K562 (cell line): Measurements from ENCODE around the gene YPEL2. TPM values are rescaled to one million over a fixed set of nuclear protein-coding genes. Genes with fewer than 3 reads are reported as not detected.

ENCODE experiments used
- ATAC-seq: fragments of 200-7000 bp; cut with Tn5 transposase; 3 replicates; pipeline ENCODE4 v1.9.1; 2020; ENCODE audit warnings: moderate library complexity
- BruUV-seq: library from RNA; stranded (reverse); fragments of 400-500 nt; replicated peaks from 2 replicates; lab custom pipeline; 2021; lab: Mats Ljungman, UMichigan
- CTCF ChIA-PET: fragments of 300-600 bp; formaldehyde crosslinking; extraction: SDS; loops from one replicate; lab custom pipeline; 2021; ENCODE audit warnings: low intra/inter-chr PET ratio; lab: Yijun Ruan, JAX
- POLR2A ChIA-PET: fragments of 300-600, 350-650 bp; sonication (Branson Sonifier 250); formaldehyde crosslinking; extraction: SDS; loops from one replicate; lab custom pipeline; 2021; ENCODE audit warnings: antibody characterized with exemption, inconsistent platforms; lab: Yijun Ruan, JAX
- DNase-seq, 4 experiments: peaks; one replicate each; pipeline versions ENCODE4 v3.0.0 to v3.0.0-alpha.2; 2011 to 2018; ENCODE audit warnings: low spot score in 3 of 4, mixed read lengths in 3 of 4; ENCODE audit errors: extremely low read depth in 1 of 4
- FAIRE-seq: peaks from 2 replicates; lab custom pipeline; 2011; peaks lifted over from hg19 to GRCh38; lab: Jason Lieb, UNC
- H2AFZ ChIP-seq: 2 replicates; pipeline ENCODE4 v1.6.0; 2011; ENCODE audit warnings: low read depth, low read length, control low read depth, inconsistent platforms
- H3K27ac ChIP-seq: fragments of 200-600 bp; 3 replicates; pipeline ENCODE4 v1.8.0; 2011; ENCODE audit warnings: low read depth, mild to moderate bottlenecking, control low read depth, inconsistent platforms, low read length, moderate library complexity, mixed read lengths; ENCODE audit errors: extremely low read depth
- H3K27me3 ChIP-seq, 2 experiments: fragments of 300-600 bp in 1 of 2; 2 replicates in 1 of 2; 3 replicates in 1 of 2; pipeline versions ENCODE4 v1.6.0 to v1.8.0; 2011; ENCODE audit warnings: inconsistent platforms in 2 of 2, low read length in 2 of 2, mild to moderate bottlenecking in 1 of 2, mixed read lengths in 1 of 2, moderate library complexity in 1 of 2; ENCODE audit not compliant: control insufficient read depth in 2 of 2, insufficient read depth in 2 of 2
- H3K36me3 ChIP-seq: fragments of 300-600 bp; 3 replicates; pipeline ENCODE4 v1.8.0; 2011; ENCODE audit warnings: mild to moderate bottlenecking, low read length, inconsistent platforms; ENCODE audit not compliant: control insufficient read depth, insufficient read depth
- H3K4me1 ChIP-seq, 2 experiments: fragments of 200-600 bp in 1 of 2; replicated peaks in 1 of 2; 2 replicates in 1 of 2; 3 replicates in 1 of 2; pipeline versions ENCODE4 v1.5.1 to v1.8.0; 2011; ENCODE audit warnings: inconsistent platforms in 2 of 2, low read length in 2 of 2, mild to moderate bottlenecking in 1 of 2, mixed read lengths in 1 of 2, moderate library complexity in 1 of 2; ENCODE audit not compliant: control insufficient read depth in 2 of 2, insufficient read depth in 2 of 2
- H3K4me2 ChIP-seq: 2 replicates; pipeline ENCODE4 v1.6.1; 2011; ENCODE audit warnings: low read length, control low read depth, inconsistent platforms, mixed read lengths; ENCODE audit not compliant: insufficient read depth
- H3K4me3 ChIP-seq: fragments of 200-600 bp; sonication (generic), shearing (Covaris generic); 2 replicates; pipeline ENCODE4 v1.5.1; 2016; ENCODE audit warnings: control low read depth, inconsistent platforms
- H3K79me2 ChIP-seq: fragments of 200-600 bp; 3 replicates; pipeline ENCODE4 v1.8.0; 2011; ENCODE audit warnings: low read length, inconsistent platforms; ENCODE audit not compliant: control insufficient read depth, insufficient read depth
- H3K9ac ChIP-seq, 2 experiments: 2 replicates each; pipeline versions ENCODE4 v1.6.0 to v1.6.1; 2011; ENCODE audit warnings: low read depth in 2 of 2, low read length in 2 of 2, control low read depth in 1 of 2, inconsistent platforms in 1 of 2, mild to moderate bottlenecking in 1 of 2, mixed read lengths in 1 of 2; ENCODE audit not compliant: insufficient read depth in 1 of 2
- H3K9me1 ChIP-seq: one replicate; pipeline ENCODE4 v1.6.0; 2011; ENCODE audit warnings: inconsistent platforms, mild to moderate bottlenecking, low read length, moderate library complexity; ENCODE audit not compliant: control insufficient read depth, insufficient read depth
- H3K9me3 ChIP-seq: replicated peaks from 2 replicates; pipeline ENCODE4 v1.5.1; 2011; ENCODE audit warnings: low read depth, low read length, inconsistent platforms; ENCODE audit not compliant: control insufficient read depth, insufficient read depth
- H4K20me1 ChIP-seq: replicated peaks from 2 replicates; pipeline ENCODE4 v1.6.1; 2011; ENCODE audit warnings: low read length, inconsistent platforms, mixed read lengths; ENCODE audit not compliant: control insufficient read depth, insufficient read depth
- CBX1 ChIP-seq: sonication (generic); IDR thresholded peaks from 2 replicates; pipeline ENCODE4 v1.6.1; 2016; ENCODE audit warnings: antibody characterized with exemption, low read depth, mild to moderate bottlenecking
- CHD4 ChIP-seq: fragments of 200-600 bp; sonication (generic); IDR thresholded peaks from 3 replicates; pipeline ENCODE4 v1.6.1; 2012; ENCODE audit warnings: low read depth, mild to moderate bottlenecking, mixed read lengths, low read length, inconsistent platforms; ENCODE audit not compliant: insufficient read depth, insufficient replicate concordance, poor library complexity, severe bottlenecking
- FOXP4 ChIP-seq: sonication (generic); formaldehyde crosslinking; IDR thresholded peaks from 2 replicates; pipeline ENCODE4 v1.8.0; 2022; ENCODE audit warnings: mild to moderate bottlenecking, missing genetic modification reagents, borderline replicate concordance
- LARP7 ChIP-seq: fragments of 450-650 bp; IDR thresholded peaks from 2 replicates; pipeline ENCODE4 v1.6.1; 2016
- MECOM ChIP-seq: fragments of 250-450 bp; sonication (Bioruptor Pico); IDR thresholded peaks from 2 replicates; pipeline ENCODE4 v1.8.0; 2022; ENCODE audit warnings: inconsistent platforms
- MNT ChIP-seq, 2 experiments: fragments of 450-650 bp; conservative IDR thresholded peaks; 2 replicates each; pipeline ENCODE4 v1.6.1; 2017; ENCODE audit warnings: mild to moderate bottlenecking in 2 of 2, moderate library complexity in 2 of 2
- ZNF347 ChIP-seq: fragments of 450-650 bp; formaldehyde crosslinking; IDR thresholded peaks from 2 replicates; pipeline ENCODE4 v1.4.0; 2020; ENCODE audit warnings: low read depth, mild to moderate bottlenecking, moderate library complexity
- ZZZ3 ChIP-seq: fragments of 450-650 bp; IDR thresholded peaks from 2 replicates; pipeline ENCODE4 v1.6.1; 2016; ENCODE audit warnings: antibody characterized with exemption, mild to moderate bottlenecking, moderate library complexity
- WGBS: fragments of 100-300 bp; shearing (Covaris generic); methylation state at CpG from one replicate; pipeline ENCODE4 v1.1.6; 2016; ENCODE audit warnings: low coverage, mixed read lengths; ENCODE audit not compliant: insufficient coverage; ENCODE audit errors: missing lambda C conversion rate; 5-methylcytosine and 5-hydroxymethylcytosine counted together
- in situ Hi-C: fragments of 300-500 bp; cut with MboI; formaldehyde crosslinking; loops from 4 replicates; pipeline ENCODE4 v1.15.0; 2018; ENCODE audit warnings: inconsistent platforms, mixed read lengths
- intact Hi-C: fragments of 100-400 bp; cut with micrococcal nuclease; formaldehyde crosslinking; loops from 2 replicates; pipeline ENCODE4 v1.14.2; 2022
- polyA plus RNA-seq, 8 experiments: library from polyadenylated mRNA; depleted of rRNA in 4 of 8; stranded (reverse) in 5 of 8; unstranded in 3 of 8; fragments of >200 nt; fragmentation: Nextera tagmentation in 2 of 8; fragmentation: Illumina TruSeq in 1 of 8; extraction: Ambion mirVana in 2 of 8; extraction: Trizol in 1 of 8; gene quantifications; 2 replicates each; pipeline versions ENCODE4 v1.2.1 to v1.2.3, GENCODE V29; 2011 to 2014; ENCODE audit warnings: inconsistent platforms in 1 of 8, missing spikeins in 1 of 8
- total RNA-seq, 7 experiments: library from RNA; depleted of rRNA in 6 of 7; stranded (reverse); fragments of >200 nt in 6 of 7; fragmentation: Illumina TruSeq in 2 of 7; extraction: Trizol in 2 of 7; gene quantifications; 2 replicates each; pipeline versions ENCODE4 v1.2.1 to v1.2.3, GENCODE V29; 2011 to 2021; ENCODE audit warnings: low replicate concordance in 1 of 7
- TF ChIP-seq, protein P1 (sequence below), 3 experiments: fragments of 200-800 bp in 1 of 3; sonication (Bioruptor generic) in 1 of 3; sonication (generic) in 1 of 3; formaldehyde crosslinking in 1 of 3; IDR thresholded peaks; 2 replicates each; pipeline versions ENCODE4 v1.6.1 to v1.8.0; 2016 to 2022; ENCODE audit warnings: mild to moderate bottlenecking in 2 of 3, missing compliant biosample characterization in 2 of 3, missing genetic modification characterization in 2 of 3, missing genetic modification reagents in 1 of 3

The YPEL2 gene
- total and polyA plus RNA-seq, 9 of the 15 experiments (the other 6 are each of a cell fraction or from before 2014, with no cell fraction given), result 0.11 to 2.4 (median 0.47) TPM

DNA sequence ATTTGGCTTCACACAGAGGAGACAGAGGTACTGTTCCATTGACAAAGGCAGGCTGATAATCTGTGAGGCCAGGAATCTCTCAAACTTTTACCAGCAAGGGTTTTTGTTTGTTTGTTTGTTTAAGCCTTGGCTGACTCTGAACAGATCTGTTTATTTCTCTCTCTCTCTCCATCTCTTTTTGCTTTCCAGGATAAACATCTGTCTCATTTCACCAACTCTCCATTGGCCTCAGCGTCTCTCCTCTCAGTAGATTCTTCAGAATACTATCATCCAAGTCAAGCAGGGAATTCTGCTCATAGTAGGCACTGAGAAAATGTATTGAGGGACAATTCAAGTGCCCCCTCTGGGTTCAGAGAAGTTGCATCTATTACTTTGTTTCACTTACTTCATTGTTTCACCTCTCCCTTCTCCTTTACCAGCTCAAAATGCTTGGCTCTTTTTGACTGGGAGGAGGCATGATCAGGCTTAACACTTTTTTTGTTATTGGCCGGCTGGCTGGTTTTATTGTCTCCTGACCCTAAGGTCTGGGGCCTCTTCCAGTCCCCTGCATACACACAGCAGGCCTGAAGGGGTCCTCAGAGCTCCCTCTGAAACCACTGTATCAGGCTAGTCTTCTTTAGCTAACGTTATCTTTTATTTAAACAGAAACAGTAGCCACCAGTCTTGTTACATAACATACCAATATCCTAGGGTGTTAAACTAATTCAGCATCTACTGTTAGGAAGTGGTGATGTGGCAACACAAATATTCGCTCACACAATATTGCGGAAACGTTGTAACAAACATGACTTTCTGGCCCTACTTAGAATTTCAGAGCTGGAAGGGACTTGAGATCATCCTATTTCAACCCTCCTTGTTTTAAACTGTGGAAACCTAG is 2.0 kb upstream of the YPEL2 start (continued):
- TF ChIP-seq MNT (conservative IDR thresholded peaks at IDR 0.05), result peak in 1 of 2 experiments; percentile 48; a peak in 1 of 4 replicates

DNA sequence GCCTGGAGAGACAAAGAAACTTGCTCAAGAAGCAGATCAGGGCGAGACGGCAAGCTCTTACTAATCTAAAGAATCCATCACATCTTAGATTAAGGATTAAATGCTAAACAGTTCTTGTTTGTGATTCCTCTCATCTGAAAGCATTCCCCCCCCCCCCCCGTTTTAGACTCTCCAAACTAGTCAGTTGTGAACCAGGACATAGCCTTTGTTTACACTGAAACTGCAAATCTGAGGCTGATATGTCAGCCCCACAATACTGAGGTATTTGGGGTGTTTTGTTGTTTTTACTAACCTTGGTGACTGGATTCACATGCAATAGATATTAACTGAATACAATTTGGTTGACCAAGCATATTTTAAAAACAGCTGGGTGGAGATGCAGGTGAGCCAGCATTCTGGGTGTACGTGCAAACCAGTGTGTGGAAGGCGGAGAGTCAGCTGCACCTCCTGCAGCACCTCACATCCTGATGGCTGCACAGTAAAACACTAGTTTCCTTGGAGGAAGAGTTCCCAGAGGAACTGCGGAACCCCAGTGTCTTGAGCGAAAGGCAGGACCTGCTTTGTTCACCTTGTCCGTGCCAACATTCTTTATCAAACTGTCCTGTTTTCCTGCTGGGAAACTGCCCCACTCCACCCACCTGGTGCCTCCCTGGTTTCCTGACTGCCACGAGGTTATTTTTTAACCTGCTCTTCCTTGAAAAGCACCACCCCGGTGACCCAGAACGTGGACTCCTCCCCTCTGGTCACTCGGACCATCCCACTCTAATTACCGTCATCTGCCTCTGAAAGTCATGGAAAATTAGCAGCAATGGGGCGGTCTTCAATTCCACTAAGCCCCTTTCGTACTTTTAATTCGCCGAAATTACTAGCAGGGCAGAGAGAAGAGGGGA is 1.2 kb upstream of the YPEL2 start:
- no peak overlapping the region for H3K4me3 ChIP-seq
- H3K4me1 ChIP-seq, result peaks cover 16 to 23% of the 10 kb centered on the region in 2 experiments; a peak in 4 of 5 replicates
- peak overlapping the region; percentile 36 for H3K4me2 ChIP-seq
- no peaks in the 10 kb centered on the region for H3K9me1 ChIP-seq
- intact Hi-C loops (loop anchor here (5.0 kb wide), 1 partner anchor 37 kb away; no protein-coding TSS in a partner anchor), in situ Hi-C loops (no loop called here)
- ChIA-PET CTCF (interaction anchor here (0.6 to 1.3 kb wide), 2 partner anchors 12 to 111 kb away, joined by 4 to 5 read pairs; no protein-coding TSS in a partner anchor), POLR2A (interaction anchor here (0.6 to 1.0 kb wide), 2 partner anchors 11 to 20 kb away, joined by 3 to 5 read pairs; no protein-coding TSS in a partner anchor)
- peaks cover 23 to 26% of the 10 kb centered on the region in 2 experiments for H3K27me3 ChIP-seq
- no peaks in the 10 kb centered on the region for H3K79me2 ChIP-seq
- no peaks in the 10 kb centered on the region for H3K9me3 ChIP-seq
- FAIRE-seq (peak; percentile 58), ATAC-seq (no peak), DNase-seq (peak in 2 of 4 experiments; percentile 16 to 29)
- no TSS peak for BruUV-seq
- no peak overlapping the region for H3K27ac ChIP-seq
- H2AFZ ChIP-seq, result peak overlapping the region; percentile 84
- peak overlapping the region in 1 of 2 experiments; percentile 73; a peak in 1 of 4 replicates for H3K9ac ChIP-seq
- 28% methylated on average over 16 of the region's 17 CpGs for WGBS
- H4K20me1 ChIP-seq, result 0 out of 2 replicates have a peak, but pooled peaks cover 5% of the 10 kb centered on the region
- H3K36me3 ChIP-seq, result no peaks in the 10 kb centered on the region
- TF ChIP-seq ZNF347 (CRISPR knock-in tag) (no peak), CBX1 (no peak), CHD4 (no peak), LARP7 (no peak), ZZZ3 (no peak), FOXP4 (CRISPR knock-in tag) (no peak), MECOM (CRISPR knock-in tag) (no peak)
- TF ChIP-seq, protein P1, sequence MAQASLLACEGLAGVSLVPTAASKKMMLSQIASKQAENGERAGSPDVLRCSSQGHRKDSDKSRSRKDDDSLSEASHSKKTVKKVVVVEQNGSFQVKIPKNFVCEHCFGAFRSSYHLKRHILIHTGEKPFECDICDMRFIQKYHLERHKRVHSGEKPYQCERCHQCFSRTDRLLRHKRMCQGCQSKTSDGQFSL (CRISPR knock-in tag; IDR thresholded peaks at IDR 0.05), result peak; percentile 68
- TF ChIP-seq, protein P1 (tag; IDR thresholded peaks at IDR 0.05), result peak in 1 of 2 experiments; percentile 78; a peak in 2 of 4 replicates
